ENCODE results near the gene SOX10. TPM values are rescaled to one million over a fixed set of nuclear protein-coding genes. Genes with fewer than 3 reads are reported as not detected.

Gene SOX10
- total RNA-seq, 4 donors from 2014 or later, result 15.2 to 30.8 (median 20.5) TPM

DNA sequence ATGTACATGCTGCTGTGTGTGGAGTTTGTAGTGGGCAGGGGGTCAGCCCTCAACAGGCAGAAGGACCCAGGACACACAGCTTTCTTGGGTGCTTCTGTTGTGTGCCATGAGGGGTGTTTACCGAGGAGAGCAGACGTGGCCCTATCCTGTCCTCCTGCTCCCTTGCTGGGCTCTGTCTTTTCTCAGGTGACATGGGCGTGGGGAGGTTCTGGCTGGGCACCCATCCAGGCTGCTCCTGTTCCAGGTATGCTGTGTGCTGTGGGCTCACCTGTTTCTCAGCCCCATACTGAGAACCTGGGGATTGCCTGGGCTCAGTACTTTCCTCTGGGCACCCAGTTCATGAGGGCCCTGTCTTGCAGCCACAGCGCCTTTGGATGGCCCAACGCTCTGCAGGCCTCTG, 55.0 kb downstream of the SOX10 start:
- TF ChIP-seq, protein P1, sequence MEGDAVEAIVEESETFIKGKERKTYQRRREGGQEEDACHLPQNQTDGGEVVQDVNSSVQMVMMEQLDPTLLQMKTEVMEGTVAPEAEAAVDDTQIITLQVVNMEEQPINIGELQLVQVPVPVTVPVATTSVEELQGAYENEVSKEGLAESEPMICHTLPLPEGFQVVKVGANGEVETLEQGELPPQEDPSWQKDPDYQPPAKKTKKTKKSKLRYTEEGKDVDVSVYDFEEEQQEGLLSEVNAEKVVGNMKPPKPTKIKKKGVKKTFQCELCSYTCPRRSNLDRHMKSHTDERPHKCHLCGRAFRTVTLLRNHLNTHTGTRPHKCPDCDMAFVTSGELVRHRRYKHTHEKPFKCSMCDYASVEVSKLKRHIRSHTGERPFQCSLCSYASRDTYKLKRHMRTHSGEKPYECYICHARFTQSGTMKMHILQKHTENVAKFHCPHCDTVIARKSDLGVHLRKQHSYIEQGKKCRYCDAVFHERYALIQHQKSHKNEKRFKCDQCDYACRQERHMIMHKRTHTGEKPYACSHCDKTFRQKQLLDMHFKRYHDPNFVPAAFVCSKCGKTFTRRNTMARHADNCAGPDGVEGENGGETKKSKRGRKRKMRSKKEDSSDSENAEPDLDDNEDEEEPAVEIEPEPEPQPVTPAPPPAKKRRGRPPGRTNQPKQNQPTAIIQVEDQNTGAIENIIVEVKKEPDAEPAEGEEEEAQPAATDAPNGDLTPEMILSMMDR (IDR thresholded peaks at IDR 0.05), result no peak
- TF ChIP-seq EP300 (IDR thresholded peaks at IDR 0.05) (no peak), POLR2AphosphoS5 (IDR thresholded peaks at IDR 0.05) (no peak), POLR2A (IDR thresholded peaks at IDR 0.05) (no peak)
- no peak overlapping the region for H3K4me3 ChIP-seq
- H3K9me3 ChIP-seq, result no peaks in the 10 kb centered on the region
- peaks cover 42% of the 10 kb centered on the region for H3K4me1 ChIP-seq
- H3K27ac ChIP-seq, result peak overlapping the region; percentile 17
- DNase-seq (ENCODE audit: low spot score in 2 of 2), result no peak
- H3K27me3 ChIP-seq, result no peaks in the 10 kb centered on the region
- peaks cover 82% of the 10 kb centered on the region for H3K36me3 ChIP-seq
- 60% methylated on average over 4 of the region's 5 CpGs for WGBS

- Histone ChIP-seq H3K9me3 (no peaks in the 10 kb centered on the region), H3K27ac (no peak overlapping the region), H3K27me3 (no peaks in the 10 kb centered on the region), H3K4me1 (peaks cover 24% of the 10 kb centered on the region), H3K4me3 (no peak overlapping the region), H3K36me3 (peaks cover 91% of the 10 kb centered on the region)
- DNase-seq (ENCODE audit: low spot score in 2 of 2), result no peak
- no peak for TF ChIP-seq EP300 (IDR thresholded peaks at IDR 0.05)
- TF ChIP-seq, protein P1 (IDR thresholded peaks at IDR 0.05), result no peak
- no peak for TF ChIP-seq POLR2A (IDR thresholded peaks at IDR 0.05)
- no peak for TF ChIP-seq POLR2AphosphoS5 (IDR thresholded peaks at IDR 0.05)
- WGBS, result 100% methylated on average over 2 of the region's 5 CpGs
Observed at GRCh38 chr22:37927637-37927936, 56.8 kb downstream of the SOX10 start.

- peaks cover 20% of the 10 kb centered on the region for H3K4me1 ChIP-seq
- no peak for DNase-seq (ENCODE audit: low spot score in 2 of 2)
- H3K9me3 ChIP-seq, result no peaks in the 10 kb centered on the region
- TF ChIP-seq, protein P1 (IDR thresholded peaks at IDR 0.05), result no peak
- TF ChIP-seq EP300 (IDR thresholded peaks at IDR 0.05) (no peak), POLR2AphosphoS5 (IDR thresholded peaks at IDR 0.05) (no peak), POLR2A (IDR thresholded peaks at IDR 0.05) (no peak)
- peaks cover 89% of the 10 kb centered on the region for H3K36me3 ChIP-seq
- WGBS, result 94% methylated on average over 20 of the region's 32 CpGs
- no peak overlapping the region for H3K27ac ChIP-seq
- no peaks in the 10 kb centered on the region for H3K27me3 ChIP-seq
- H3K4me3 ChIP-seq, result no peak overlapping the region
Observed at GRCh38 chr22:37926771-37927636, 57.4 kb downstream of the SOX10 start.

GRCh38 chr22:37926358-37926757, 58.0 kb downstream of the SOX10 start:
- H3K36me3 ChIP-seq, result peaks cover 88% of the 10 kb centered on the region
- H3K27ac ChIP-seq, result no peak overlapping the region
- 100% methylated on average over 1 of the region's 7 CpGs for WGBS
- TF ChIP-seq, protein P1 (IDR thresholded peaks at IDR 0.05), result no peak
- TF ChIP-seq EP300 (IDR thresholded peaks at IDR 0.05) (no peak), POLR2A (IDR thresholded peaks at IDR 0.05) (no peak), POLR2AphosphoS5 (IDR thresholded peaks at IDR 0.05) (no peak)
- no peaks in the 10 kb centered on the region for H3K9me3 ChIP-seq
- H3K4me3 ChIP-seq, result no peak overlapping the region
- peaks cover 15% of the 10 kb centered on the region for H3K4me1 ChIP-seq
- DNase-seq (ENCODE audit: low spot score in 2 of 2), result no peak
- no peaks in the 10 kb centered on the region for H3K27me3 ChIP-seq

DNA sequence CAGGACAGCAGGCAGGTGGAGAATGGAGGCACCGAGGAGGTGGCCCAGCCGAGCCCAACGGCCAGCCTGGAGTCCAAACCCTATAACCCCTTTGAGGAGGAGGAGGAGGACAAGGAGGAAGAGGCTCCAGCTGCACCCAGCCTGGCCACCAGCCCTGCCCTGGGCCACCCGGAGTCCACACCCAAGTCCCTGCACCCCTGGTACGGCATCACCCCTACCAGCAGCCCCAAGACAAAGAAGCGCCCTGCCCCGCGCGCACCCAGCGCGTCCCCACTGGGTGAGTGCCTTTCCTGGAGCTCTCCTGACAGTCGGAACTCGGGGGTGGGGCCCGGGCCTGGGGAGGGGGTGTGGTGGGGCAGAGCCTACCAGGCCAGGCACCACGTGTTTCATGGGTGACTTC, 58.6 kb downstream of the SOX10 start:
- 89% methylated on average over 9 of the region's 15 CpGs for WGBS
- Histone ChIP-seq H3K9me3 (no peaks in the 10 kb centered on the region), H3K27ac (no peak overlapping the region), H3K4me3 (no peak overlapping the region), H3K27me3 (no peaks in the 10 kb centered on the region), H3K4me1 (peaks cover 15% of the 10 kb centered on the region), H3K36me3 (peaks cover 92% of the 10 kb centered on the region)
- no peak for DNase-seq (ENCODE audit: low spot score in 2 of 2)
- TF ChIP-seq POLR2A (IDR thresholded peaks at IDR 0.05) (no peak), POLR2AphosphoS5 (IDR thresholded peaks at IDR 0.05) (no peak), EP300 (IDR thresholded peaks at IDR 0.05) (no peak)
- TF ChIP-seq, protein P1 (IDR thresholded peaks at IDR 0.05), result no peak
